Neural cell (in vitro differentiated cells): ENCODE data around the gene FRMD4A.

Experiments
- CTCF ChIP-seq: fragments of 450-650 bp; IDR thresholded peaks from 2 replicates; pipeline ENCODE4 v1.5.1; 2014; ENCODE audit warnings: antibody characterized with exemption, mild to moderate bottlenecking, moderate library complexity; ENCODE audit not compliant: poor library complexity, severe bottlenecking
- EP300 ChIP-seq: fragments of 450-650 bp; conservative IDR thresholded peaks from 2 replicates; pipeline ENCODE4 v1.6.1; 2014; ENCODE audit warnings: antibody characterized with exemption, mild to moderate bottlenecking, moderate library complexity; ENCODE audit not compliant: poor library complexity, severe bottlenecking
- EZH2 ChIP-seq: fragments of 200-600, 300-800 bp; shearing (Covaris generic), sonication (generic); IDR thresholded peaks from 2 replicates; pipeline ENCODE4 v1.6.1; 2014; ENCODE audit warnings: antibody characterized with exemption, low read length, borderline replicate concordance, mild to moderate bottlenecking; ENCODE audit not compliant: insufficient read depth, poor library complexity, severe bottlenecking

GRCh38 chr10:13728898-13729535 lies 601.7 kb downstream of the FRMD4A start:
- TF ChIP-seq CTCF (no peak), EP300 (no peak), EZH2 (no peak)
